Ramos (cell line): ENCODE data around the gene PPP6R2.
"Not testable (repeated sequence)": the region's sequence is repeated elsewhere in the genome, so short reads cannot be mapped to it uniquely, and the experiment has no call there.

Source experiments
- in situ Hi-C: fragments of 300-500 bp; cut with MboI; formaldehyde crosslinking; loops from one replicate; pipeline ENCODE4 v1.14.3; 2022; ENCODE audit warnings: low sequenced_read_pairs; ENCODE audit not compliant: unreplicated experiment

The PPP6R2 gene

GRCh38 chr22:50339945-50340879, 2.9 kb upstream of the PPP6R2 start:
- in situ Hi-C loops = no loop called here

- in situ Hi-C loops = no loop called here
These were observed 1.0 kb upstream of the PPP6R2 start for GRCh38 chr22:50341977-50342650.

- in situ Hi-C loops = no loop called here
These were observed 411 bp downstream of the PPP6R2 start for GRCh38 chr22:50343541-50343935.

- in situ Hi-C loops = no loop called here
These were observed 3.3 kb downstream of the PPP6R2 start for GRCh38 chr22:50346470-50346869.

- in situ Hi-C loops = no loop called here
These were observed 4.0 kb downstream of the PPP6R2 start for GRCh38 chr22:50347157-50347556.

GRCh38 chr22:50348058-50348457, 4.9 kb downstream of the PPP6R2 start:
- in situ Hi-C loops = no loop called here

GRCh38 chr22:50356186-50356585, 13.1 kb downstream of the PPP6R2 start:
- in situ Hi-C loops = no loop called here

- in situ Hi-C loops = no loop called here
These were observed 14.1 kb downstream of the PPP6R2 start for GRCh38 chr22:50357222-50357621.

- in situ Hi-C loops = no loop called here
These were observed 14.6 kb downstream of the PPP6R2 start for GRCh38 chr22:50357756-50358155.

GRCh38 chr22:50360578-50360977, 17.5 kb downstream of the PPP6R2 start:
- in situ Hi-C loops = no loop called here

- in situ Hi-C loops = no loop called here
These were observed 18.1 kb downstream of the PPP6R2 start for GRCh38 chr22:50361222-50361621.

GRCh38 chr22:50361688-50362087, 18.6 kb downstream of the PPP6R2 start:
- in situ Hi-C loops = no loop called here

- in situ Hi-C loops = no loop called here
These were observed 20.2 kb downstream of the PPP6R2 start for GRCh38 chr22:50363166-50363802.

GRCh38 chr22:50363803-50364194, 20.7 kb downstream of the PPP6R2 start:
- in situ Hi-C loops = not testable (repeated sequence)

- in situ Hi-C loops = no loop called here
These were observed 24.8 kb downstream of the PPP6R2 start for GRCh38 chr22:50367778-50368500.

GRCh38 chr22:50371101-50371648, 28.0 kb downstream of the PPP6R2 start:
- in situ Hi-C loops = no loop called here

- in situ Hi-C loops = no loop called here
These were observed 33.0 kb downstream of the PPP6R2 start for GRCh38 chr22:50376085-50376651.

GRCh38 chr22:50381021-50381555, 38.0 kb downstream of the PPP6R2 start:
- in situ Hi-C loops = not testable (repeated sequence)

- in situ Hi-C loops = no loop called here
These were observed 53.7 kb downstream of the PPP6R2 start for GRCh38 chr22:50396751-50397370.
